BJ (cell line): ENCODE results near the gene RHD. TPM values are rescaled to one million over a fixed set of nuclear protein-coding genes. Genes with fewer than 3 reads are reported as not detected.

Source experiments
- CTCF ChIA-PET: fragments of 350-600 bp; formaldehyde crosslinking; extraction: SDS; loops from one replicate; lab custom pipeline; 2021; ENCODE audit warnings: antibody characterized with exemption, inconsistent platforms; lab: Yijun Ruan, JAX
- POLR2A ChIA-PET: fragments of 300-600 bp; sonication (Branson Sonifier 250); formaldehyde crosslinking; extraction: SDS; loops from one replicate; lab custom pipeline; 2021; ENCODE audit warnings: antibody characterized with exemption; lab: Charles Lee
- DNase-seq: peaks from one replicate; pipeline ENCODE4 v3.0.0-alpha.2; 2011; ENCODE audit warnings: low read depth
- H3K27me3 ChIP-seq: 2 replicates; pipeline ENCODE4 v1.6.0; 2011; ENCODE audit warnings: low read length; ENCODE audit not compliant: control insufficient read depth, insufficient read depth
- H3K36me3 ChIP-seq: 2 replicates; pipeline ENCODE4 v1.5.1; 2011; ENCODE audit warnings: low read length; ENCODE audit not compliant: control insufficient read depth, insufficient read depth
- H3K4me3 ChIP-seq: 2 replicates; pipeline ENCODE4 v1.5.1; 2011; ENCODE audit warnings: low read depth, mild to moderate bottlenecking, control low read depth, low read length
- CTCF ChIP-seq: IDR thresholded peaks from 2 replicates; pipeline ENCODE4 v1.5.1; 2011; ENCODE audit warnings: low read depth, mild to moderate bottlenecking, control low read depth, inconsistent platforms, low read length, moderate library complexity; ENCODE audit not compliant: insufficient read depth
- polyA plus RNA-seq: library from polyadenylated mRNA; depleted of rRNA; stranded (reverse); fragments of >200 nt; gene quantifications from 2 replicates; pipeline ENCODE4 v1.2.3, GENCODE V29; 2011

Gene RHD
- polyA plus RNA-seq, 1 experiment, result 0.10 TPM

GRCh38 chr1:25347556-25347955 is 75.2 kb downstream of the RHD start:
- H3K27me3 ChIP-seq, result no peaks in the 10 kb centered on the region
- peaks cover 4% of the 10 kb centered on the region for H3K36me3 ChIP-seq
- ChIA-PET POLR2A (no interaction called here), CTCF (no interaction called here)
- TF ChIP-seq CTCF, result no peak
- DNase-seq, result no peak
- no peak overlapping the region for H3K4me3 ChIP-seq

- ChIA-PET POLR2A (interaction anchor here (0.7 kb wide), 1 partner anchor 526 kb away, joined by 5 read pairs; the partner anchor contains the start of gene PAQR7), CTCF (no interaction called here)
- Histone ChIP-seq H3K36me3 (peaks cover 7% of the 10 kb centered on the region), H3K4me3 (no peak overlapping the region), H3K27me3 (no peaks in the 10 kb centered on the region)
- TF ChIP-seq CTCF, result no peak
- DNase-seq, result no peak
Observed at GRCh38 chr1:25349606-25350005, 77.3 kb downstream of the RHD start.

- no peak for DNase-seq
- ChIA-PET POLR2A (no interaction called here), CTCF (no interaction called here)
- H3K36me3 ChIP-seq, result peaks cover 11% of the 10 kb centered on the region
- no peaks in the 10 kb centered on the region for H3K27me3 ChIP-seq
- TF ChIP-seq CTCF, result no peak
- no peak overlapping the region for H3K4me3 ChIP-seq
Observed at GRCh38 chr1:25355841-25356395, 83.6 kb downstream of the RHD start.

GRCh38 chr1:25356441-25356840 is 84.1 kb downstream of the RHD start:
- Histone ChIP-seq H3K4me3 (no peak overlapping the region), H3K27me3 (no peaks in the 10 kb centered on the region), H3K36me3 (peaks cover 13% of the 10 kb centered on the region)
- ChIA-PET POLR2A (interaction anchor here (0.7 kb wide), 1 partner anchor 252 kb away, joined by 4 read pairs; no protein-coding TSS in a partner anchor), CTCF (no interaction called here)
- DNase-seq, result no peak
- no peak for TF ChIP-seq CTCF

- H3K27me3 ChIP-seq, result no peaks in the 10 kb centered on the region
- peaks cover 13% of the 10 kb centered on the region for H3K36me3 ChIP-seq
Observed at GRCh38 chr1:25356848-25357247, 84.5 kb downstream of the RHD start.

More at GRCh38 chr1:25356848-25357247, 84.5 kb downstream of the RHD start:
- POLR2A ChIA-PET, result interaction anchor here (0.7 kb wide), 1 partner anchor 252 kb away, joined by 4 read pairs; no protein-coding TSS in a partner anchor
- H3K4me3 ChIP-seq, result no peak overlapping the region
- TF ChIP-seq CTCF, result no peak
- no peak for DNase-seq
- CTCF ChIA-PET, result interaction anchor here (0.6 kb wide), 1 partner anchor 657 kb away, joined by 3 read pairs; no protein-coding TSS in a partner anchor
